GM18507 (cell line): ENCODE results near the gene LAS1L.
"Not testable (repeated sequence)": the region's sequence is repeated elsewhere in the genome, so short reads cannot be mapped to it uniquely, and the experiment has no call there.

Experiments
- DNase-seq: peaks from one replicate; pipeline ENCODE4 v3.0.0; 2011; ENCODE audit warnings: low read depth; ENCODE audit not compliant: insufficient read length; ENCODE audit errors: extremely low spot score
- FAIRE-seq: peaks from 2 replicates; lab custom pipeline; 2011; peaks lifted over from hg19 to GRCh38; lab: Jason Lieb, UNC

The LAS1L gene

GRCh38 chrX:65519530-65519929, 15.1 kb downstream of the LAS1L start:
- not testable (repeated sequence) for FAIRE-seq, DNase-seq

GRCh38 chrX:65518980-65519379, 15.6 kb downstream of the LAS1L start:
- not testable (repeated sequence) for DNase-seq
- FAIRE-seq: peak; percentile 51

- FAIRE-seq (no peak), DNase-seq (no peak)
Observed at GRCh38 chrX:65517923-65518322, 16.7 kb downstream of the LAS1L start.

- FAIRE-seq: no peak
- no peak for DNase-seq
Observed at GRCh38 chrX:65516756-65517155, 17.8 kb downstream of the LAS1L start.

GRCh38 chrX:65513610-65514009, 21.0 kb downstream of the LAS1L start:
- DNase-seq: no peak
- no peak for FAIRE-seq

- DNase-seq (no peak), FAIRE-seq (no peak)
Observed at GRCh38 chrX:65509400-65509799, 25.2 kb downstream of the LAS1L start.

- no peak for FAIRE-seq
- DNase-seq: no peak
Observed at GRCh38 chrX:65508851-65509250, 25.7 kb downstream of the LAS1L start.

GRCh38 chrX:65502618-65503017, 32.0 kb downstream of the LAS1L start:
- FAIRE-seq (no peak), DNase-seq (no peak)

- FAIRE-seq: no peak
- no peak for DNase-seq
Observed at GRCh38 chrX:65493431-65493830, 41.2 kb downstream of the LAS1L start.

- no peak for DNase-seq
- FAIRE-seq: no peak
Observed at GRCh38 chrX:65491620-65492019, 43.0 kb downstream of the LAS1L start.

GRCh38 chrX:65488495-65488894, 46.1 kb downstream of the LAS1L start:
- FAIRE-seq (no peak), DNase-seq (no peak)

GRCh38 chrX:65480960-65481359, 53.6 kb downstream of the LAS1L start:
- DNase-seq (no peak), FAIRE-seq (no peak)

GRCh38 chrX:65479102-65479501, 55.5 kb downstream of the LAS1L start:
- DNase-seq, FAIRE-seq: not testable (repeated sequence)

GRCh38 chrX:65476564-65476963, 58.0 kb downstream of the LAS1L start:
- no peak for FAIRE-seq
- DNase-seq: no peak

- DNase-seq: no peak
- FAIRE-seq: no peak
Observed at GRCh38 chrX:65463550-65463949, 71.0 kb downstream of the LAS1L start.
